Stimulated activated CD8-positive, alpha-beta memory T cell treated with anti-CD3 and anti-CD28 coated beads, Interleukin-7, amount 100 ng/mL, for 48 hours (primary cell): Measurements from ENCODE around the gene PKIG.

Source experiments
- DNase-seq, 2 donors: peaks; one replicate each; pipeline ENCODE4 v3.0.0-alpha.2; 2020; ENCODE audit warnings: low read depth in 1 of 2; ENCODE audit errors: extremely low read depth in 1 of 2

Gene PKIG

GRCh38 chr20:44637042-44637441 lies 54.7 kb downstream of the PKIG start:
- no peak for DNase-seq

- DNase-seq = no peak
Measured at GRCh38 chr20:44637522-44638372, 55.4 kb downstream of the PKIG start.

- DNase-seq = no peak
Measured at GRCh38 chr20:44640522-44640921, 58.1 kb downstream of the PKIG start.

GRCh38 chr20:44641325-44641724 lies 58.9 kb downstream of the PKIG start:
- DNase-seq = no peak

- DNase-seq = no peak
Measured at GRCh38 chr20:44642203-44643153, 60.1 kb downstream of the PKIG start.

- DNase-seq = no peak
Measured at GRCh38 chr20:44643154-44643519, 60.8 kb downstream of the PKIG start.

- DNase-seq = no peak
Measured at GRCh38 chr20:44643596-44644229, 61.3 kb downstream of the PKIG start.

- no peak for DNase-seq
Measured at GRCh38 chr20:44644230-44644617, 61.8 kb downstream of the PKIG start.

GRCh38 chr20:44644667-44645131 lies 62.3 kb downstream of the PKIG start:
- no peak for DNase-seq

GRCh38 chr20:44646023-44646640 lies 63.8 kb downstream of the PKIG start:
- DNase-seq = no peak

GRCh38 chr20:44646641-44647274 lies 64.4 kb downstream of the PKIG start:
- DNase-seq = no peak

GRCh38 chr20:44648068-44648467 lies 65.7 kb downstream of the PKIG start:
- no peak for DNase-seq

GRCh38 chr20:44648579-44648978 lies 66.2 kb downstream of the PKIG start:
- DNase-seq = no peak

- no peak for DNase-seq
Measured at GRCh38 chr20:44649126-44649525, 66.7 kb downstream of the PKIG start.

- DNase-seq = no peak
Measured at GRCh38 chr20:44649976-44650375, 67.6 kb downstream of the PKIG start.

GRCh38 chr20:44650771-44651433 lies 68.5 kb downstream of the PKIG start:
- DNase-seq = no peak

- no peak for DNase-seq
Measured at GRCh38 chr20:44651434-44651683, 69.0 kb downstream of the PKIG start.

GRCh38 chr20:44651684-44652423 lies 69.5 kb downstream of the PKIG start, which contains the start of gene ADA:
Gene ADA (minus strand): TSS chr20:44651699. CDS start chr20:44651607, 92 bp downstream.
- no peak for DNase-seq

- DNase-seq = no peak
Measured at GRCh38 chr20:44653546-44653945, 71.2 kb downstream of the PKIG start.
